A549 treated with CORT108297 at 1 μM for 4 hours (cell line): ENCODE data around the gene PTP4A1. TPM values are rescaled to one million over a fixed set of nuclear protein-coding genes. Genes with fewer than 3 reads are reported as not detected.

Source experiments
- total RNA-seq: library from RNA; stranded (reverse); fragments of 200-300 nt; extraction: Qiagen RNA extraction; gene quantifications from 5 replicates; pipeline ENCODE4 v1.2.3, GENCODE V29; 2022

Gene PTP4A1
- total RNA-seq, result 127 to 142 TPM (median 137 TPM) in 5 replicates

DNA sequence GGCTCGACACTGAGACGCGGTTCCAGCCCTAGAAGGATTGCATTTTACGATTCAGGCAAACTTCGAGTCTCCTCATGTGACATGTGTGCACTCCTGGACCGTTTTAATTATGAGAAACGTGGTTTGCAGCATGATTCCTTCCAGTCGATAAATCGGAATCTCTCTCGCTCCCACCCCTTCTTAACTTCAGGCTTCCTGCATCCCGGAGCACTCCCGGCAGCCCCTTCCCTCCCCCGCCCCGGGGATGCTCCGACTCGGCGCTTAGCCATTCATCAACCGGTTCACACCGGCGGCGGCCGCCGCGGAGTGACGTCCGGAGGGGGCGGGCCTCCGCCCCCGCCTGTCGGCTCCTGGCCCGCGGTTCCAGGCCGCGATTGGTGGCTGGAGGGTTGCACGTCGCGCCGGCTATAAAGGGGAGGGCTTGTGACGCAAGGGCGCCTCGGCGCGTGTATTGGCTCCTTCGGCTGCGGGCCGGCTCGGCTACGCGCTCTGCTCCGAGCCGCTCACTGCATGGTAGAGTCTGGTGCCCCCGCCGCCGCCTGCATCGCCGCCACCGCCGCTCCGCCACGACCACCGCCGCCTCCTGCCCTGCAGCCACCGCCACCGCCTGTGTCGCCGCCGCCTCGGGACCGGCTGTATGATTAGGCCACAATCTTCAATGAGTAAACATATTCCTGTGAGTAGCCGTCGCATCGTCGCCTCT lies at the start of gene PTP4A1, which contains the start of gene LOC128125822:
PTP4A1 (plus strand) TSS at position 437 of the 703 bp plus-strand sequence. CDS start 4,401 bp downstream, outside the sequence.
LOC128125822 (plus strand) TSS at position 437 of the 703 bp plus-strand sequence.

Other genes starting within 250 kb of the PTP4A1 start
- 8.4 to 13.0 TPM (median 10.6 TPM) in 5 replicates for gene PHF3, start 63.3 kb downstream of the PTP4A1 start, total RNA-seq